Endodermal cell (in vitro differentiated cells): ENCODE measurements around the gene EWSR1. TPM values are rescaled to one million over a fixed set of nuclear protein-coding genes. Genes with fewer than 3 reads are reported as not detected.

Experiments
- DNase-seq: peaks from one replicate; pipeline ENCODE4 v3.0.0-alpha.2; 2017
- H3K27ac ChIP-seq: 2 replicates; pipeline ENCODE4 v1.5.1; 2013; ENCODE audit warnings: mild to moderate bottlenecking, low read depth, low read length, moderate library complexity
- H3K27me3 ChIP-seq: 2 replicates; pipeline ENCODE4 v1.6.1; 2013; ENCODE audit warnings: mild to moderate bottlenecking, low read length, moderate library complexity; ENCODE audit not compliant: insufficient read depth, control insufficient read depth, poor library complexity, severe bottlenecking
- H3K36me3 ChIP-seq: 2 replicates; pipeline ENCODE4 v1.7.0; 2013; ENCODE audit warnings: mild to moderate bottlenecking, low read length, moderate library complexity; ENCODE audit not compliant: control insufficient read depth, insufficient read depth
- H3K4me1 ChIP-seq: one replicate; pipeline ENCODE4 v1.7.0; 2013; ENCODE audit warnings: low read length; ENCODE audit not compliant: control insufficient read depth, insufficient read depth
- H3K4me3 ChIP-seq: 2 replicates; pipeline ENCODE4 v1.5.1; 2013; ENCODE audit warnings: mild to moderate bottlenecking, low read length, moderate library complexity
- H3K9ac ChIP-seq: 2 replicates; pipeline ENCODE4 v1.6.1; 2013; ENCODE audit warnings: mild to moderate bottlenecking, low read length, moderate library complexity; ENCODE audit not compliant: poor library complexity, severe bottlenecking; ENCODE audit errors: extremely low read depth
- H3K9me3 ChIP-seq: 2 replicates; pipeline ENCODE4 v1.6.1; 2013; ENCODE audit warnings: mild to moderate bottlenecking, low read length, moderate library complexity; ENCODE audit not compliant: control insufficient read depth
- H3K27ac Mint-ChIP-seq: 2 replicates; pipeline ENCODE4 v1.8.0; 2020; ENCODE audit warnings: mixed read lengths
- H3K27me3 Mint-ChIP-seq: 2 replicates; pipeline ENCODE4 v1.8.0; 2021; ENCODE audit warnings: mild to moderate bottlenecking, mixed read lengths; ENCODE audit not compliant: insufficient read depth
- H3K36me3 Mint-ChIP-seq: 2 replicates; pipeline ENCODE4 v1.8.0; 2020; ENCODE audit warnings: low read depth, mixed read lengths
- H3K4me1 Mint-ChIP-seq: 2 replicates; pipeline ENCODE4 v1.8.0; 2020; ENCODE audit warnings: mixed read lengths
- H3K4me3 Mint-ChIP-seq: 2 replicates; pipeline ENCODE4 v1.8.0; 2020; ENCODE audit warnings: mild to moderate bottlenecking, moderate library complexity, mixed read lengths
- H3K9me3 Mint-ChIP-seq: 2 replicates; pipeline ENCODE4 v1.8.0; 2020; ENCODE audit warnings: mild to moderate bottlenecking, mixed read lengths
- CTCF ChIP-seq: fragments of 200-600 bp; sonication (generic); conservative IDR thresholded peaks from 2 replicates; pipeline ENCODE4 v1.5.0; 2021; ENCODE audit warnings: antibody characterized with exemption, mild to moderate bottlenecking
- WGBS, 2 experiments: methylation state at CpG; one replicate each; pipeline versions ENCODE4 v1.1.5 to v1.1.7; 2013; ENCODE audit warnings: missing lambda C conversion rate in 2 of 2, mixed read lengths in 1 of 2; ENCODE audit not compliant: insufficient coverage in 1 of 2, insufficient read length in 1 of 2; 5-methylcytosine and 5-hydroxymethylcytosine counted together
- total RNA-seq, 2 donors: library from RNA; stranded (reverse); fragmentation: NEBNext Ultra II Directional in 1 of 2; extraction: Animal tissue kit (Norgen Biotek cat#: 25700) in 1 of 2; gene quantifications; 2 replicates in 1 of 2; 3 replicates in 1 of 2; pipeline ENCODE4 v1.2.1, GENCODE V29; 2021

The EWSR1 gene
- total RNA-seq, 2 donors from 2014 or later, result 295 to 352 TPM

DNA sequence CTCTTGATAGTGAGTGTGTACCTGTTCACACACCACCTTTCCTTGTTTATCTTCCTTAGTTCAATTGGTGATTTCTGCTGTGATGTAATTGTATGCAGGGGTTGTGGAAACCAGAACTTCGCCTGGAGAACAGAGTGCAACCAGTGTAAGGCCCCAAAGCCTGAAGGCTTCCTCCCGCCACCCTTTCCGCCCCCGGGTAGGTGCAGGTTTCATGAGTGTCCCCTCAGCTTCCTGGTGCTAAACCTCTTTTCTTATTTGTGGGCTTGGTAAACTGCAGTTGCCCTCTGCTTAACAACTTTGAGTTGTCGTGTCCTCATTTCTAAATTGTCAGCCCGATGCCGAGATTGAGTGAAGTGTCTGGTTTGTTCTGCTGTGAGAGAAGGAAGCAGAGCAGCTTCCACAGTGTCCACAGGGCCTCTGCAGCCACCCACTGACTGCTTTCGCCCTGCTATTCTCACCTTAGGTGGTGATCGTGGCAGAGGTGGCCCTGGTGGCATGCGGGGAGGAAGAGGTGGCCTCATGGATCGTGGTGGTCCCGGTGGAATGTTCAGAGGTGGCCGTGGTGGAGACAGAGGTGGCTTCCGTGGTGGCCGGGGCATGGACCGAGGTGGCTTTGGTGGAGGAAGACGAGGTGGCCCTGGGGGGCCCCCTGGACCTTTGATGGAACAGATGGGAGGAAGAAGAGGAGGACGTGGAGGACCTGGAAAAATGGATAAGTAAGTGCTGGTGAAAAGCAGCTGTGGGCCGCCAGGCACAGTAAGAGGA, 31.2 kb downstream of the EWSR1 start:
- Mint-ChIP-seq H3K4me1 (peaks cover under 1% of the 10 kb centered on the region), H3K36me3 (peaks cover 64% of the 10 kb centered on the region), H3K27ac (peak overlapping the region; percentile 50), H3K4me3 (no peak overlapping the region), H3K9me3 (no peaks in the 10 kb centered on the region), H3K27me3 (no peaks in the 10 kb centered on the region)
- no peak for TF ChIP-seq CTCF
- Histone ChIP-seq H3K27ac (no peak overlapping the region), H3K27me3 (no peaks in the 10 kb centered on the region), H3K9me3 (no peaks in the 10 kb centered on the region), H3K4me1 (no peaks in the 10 kb centered on the region), H3K36me3 (peaks cover 59% of the 10 kb centered on the region), H3K9ac (no peak overlapping the region), H3K4me3 (no peak overlapping the region)
- 94 to 95% methylated on average over 13 to 19 of the region's 19 CpGs for WGBS, 2 experiments
- no peak for DNase-seq

DNA sequence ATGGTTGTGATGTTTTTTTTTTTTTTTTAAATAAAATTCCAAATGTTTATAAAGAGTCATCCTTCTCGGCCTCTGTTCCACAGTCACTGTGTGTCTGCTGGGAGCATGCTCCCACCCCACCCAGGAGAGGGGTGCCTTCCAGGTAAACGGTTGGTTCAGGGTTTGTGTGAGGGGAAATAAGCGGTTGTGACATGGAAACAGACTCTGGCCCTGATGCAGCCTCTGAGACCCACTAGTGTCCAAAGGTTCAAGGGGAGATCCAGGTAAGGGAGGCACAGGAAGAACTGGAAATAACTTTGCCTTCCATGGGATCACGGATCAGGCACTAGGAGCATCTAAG, 32.4 kb downstream of the EWSR1 start:
- Mint-ChIP-seq H3K4me3 (no peak overlapping the region), H3K4me1 (peaks cover 8% of the 10 kb centered on the region), H3K27ac (no peak overlapping the region), H3K36me3 (peaks cover 53% of the 10 kb centered on the region), H3K9me3 (no peaks in the 10 kb centered on the region), H3K27me3 (no peaks in the 10 kb centered on the region)
- H3K4me3 ChIP-seq, result no peak overlapping the region
- H3K9me3 ChIP-seq, result no peaks in the 10 kb centered on the region
- H3K36me3 ChIP-seq, result peaks cover 49% of the 10 kb centered on the region
- no peak for TF ChIP-seq CTCF
- no peak overlapping the region for H3K9ac ChIP-seq
- no peak overlapping the region for H3K27ac ChIP-seq
- WGBS, 2 experiments, result 91 to 97% methylated on average over 4 of the region's 4 CpGs
- no peak for DNase-seq
- no peaks in the 10 kb centered on the region for H3K4me1 ChIP-seq
- no peaks in the 10 kb centered on the region for H3K27me3 ChIP-seq

DNA sequence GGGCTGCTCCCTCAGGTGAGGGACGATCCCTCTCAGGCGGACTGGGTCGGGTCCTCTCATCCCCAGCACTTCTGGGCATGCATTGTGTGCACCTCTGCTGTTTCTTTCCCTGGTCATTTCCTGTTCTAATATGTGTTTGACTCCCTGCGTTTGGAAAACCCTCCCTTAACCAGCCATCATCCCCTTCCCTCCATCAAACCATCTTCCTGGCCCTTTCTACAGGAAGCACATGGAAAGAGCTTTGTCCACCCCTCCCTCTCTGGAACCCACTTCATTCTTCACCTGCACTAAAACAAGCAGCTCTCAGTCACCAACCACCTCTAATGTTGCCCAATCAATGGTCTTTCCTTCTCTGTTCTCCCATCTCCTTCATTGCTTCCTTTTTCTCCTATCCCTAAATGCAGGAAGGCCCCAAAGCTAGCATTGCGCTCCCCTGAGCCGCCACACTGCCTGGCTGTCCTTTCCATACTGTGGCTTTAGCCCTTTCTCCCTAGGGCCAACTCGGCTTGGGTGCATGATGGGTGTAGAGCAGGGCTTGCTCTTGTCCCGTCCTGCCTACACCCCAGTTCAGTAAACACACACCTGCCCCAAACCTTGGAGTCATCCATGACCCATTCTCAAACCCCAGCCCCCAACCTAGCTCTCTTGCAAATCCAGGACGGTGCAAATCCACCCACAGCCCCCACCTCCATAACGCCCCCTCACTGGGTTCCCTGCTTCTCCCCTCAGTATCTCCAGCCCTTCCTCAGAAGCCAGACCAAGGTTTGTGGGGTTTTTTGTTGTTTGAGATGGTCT, 32.9 kb downstream of the EWSR1 start:
- WGBS, 2 experiments, result 89 to 100% methylated on average over 3 to 10 of the region's 10 CpGs
- Mint-ChIP-seq H3K9me3 (no peaks in the 10 kb centered on the region), H3K4me3 (no peak overlapping the region), H3K4me1 (peaks cover 10% of the 10 kb centered on the region), H3K27ac (peak overlapping the region; percentile 20), H3K36me3 (peaks cover 47% of the 10 kb centered on the region), H3K27me3 (no peaks in the 10 kb centered on the region)
- H3K27ac ChIP-seq, result peak overlapping the region; percentile 30
- H3K36me3 ChIP-seq, result peaks cover 43% of the 10 kb centered on the region
- H3K9me3 ChIP-seq, result no peaks in the 10 kb centered on the region
- no peak for TF ChIP-seq CTCF
- H3K4me1 ChIP-seq, result no peaks in the 10 kb centered on the region
- no peak overlapping the region for H3K9ac ChIP-seq
- DNase-seq, result peak; percentile 66
- H3K4me3 ChIP-seq, result no peak overlapping the region
- H3K27me3 ChIP-seq, result no peaks in the 10 kb centered on the region
